Measurements from ENCODE around the gene SAAL1. TPM values are rescaled to one million over a fixed set of nuclear protein-coding genes. Genes with fewer than 3 reads are reported as not detected.

Gene SAAL1
- total RNA-seq, 2 donors from 2014 or later: 14.8 to 45.8 TPM

- Histone ChIP-seq H3K9me3 (no peaks in the 10 kb centered on the region), H3K4me1 (no peaks in the 10 kb centered on the region), H3K36me3 (replicated peaks in 1 of 2; ENCODE audit: insufficient read depth in 1 of 2, low read depth in 2 of 2) (no peaks in the 10 kb centered on the region), H3K27me3 (no peaks in the 10 kb centered on the region), H3K4me3 (no peak overlapping the region), H3K27ac (no peak overlapping the region)
- ATAC-seq (no peak), DNase-seq (no peak)
- intact Hi-C loops (cut with DNase I): no loop called here
- TF ChIP-seq CTCF (IDR thresholded peaks at IDR 0.05) (no peak), POLR2A (IDR thresholded peaks at IDR 0.05) (no peak)
Observed at GRCh38 chr11:18036456-18036855, 69.4 kb downstream of the SAAL1 start.

Small RNAs within 50 kb of the gene (small RNA-seq; reads per million reads assigned to genes)
- gene HIGD1AP5: not detected

Other genes with a start within 250 kb of the SAAL1 start
- gene SERGEF, start 93.0 kb downstream of the SAAL1 start, total RNA-seq: 10 to 100 TPM; 20.8 to 28.7 TPM
- under 1 TPM in 1 of 2 donors, not detected in 1; 0.52 TPM for gene TPH1, start 59.8 kb downstream of the SAAL1 start, total RNA-seq
- not detected for gene MRGPRX3, start 26.5 kb upstream of the SAAL1 start, total RNA-seq
- not detected for gene MRGPRX4, start 66.8 kb upstream of the SAAL1 start, total RNA-seq
- gene SAA4, start 130.7 kb upstream of the SAAL1 start, total RNA-seq: not detected
- 10 to 100 TPM in 1 of 2 donors, 1 to 10 TPM in 1; 9.3 to 18.1 TPM for gene SAA2, start 142.6 kb upstream of the SAAL1 start, total RNA-seq
- gene SAA1, start 160.2 kb upstream of the SAAL1 start, total RNA-seq: 100 to 1,000 TPM in 1 of 2 donors, 10 to 100 TPM in 1; 24.1 to 450 TPM
- gene HPS5, start 216.1 kb upstream of the SAAL1 start, total RNA-seq: 10 to 100 TPM in 1 of 2 donors, 1 to 10 TPM in 1; 8.3 to 47.5 TPM
- 10 to 100 TPM; 26.5 to 48.5 TPM for gene GTF2H1, start 216.5 kb upstream of the SAAL1 start, total RNA-seq

Measured in body of pancreas (tissue), 4 donors.